Neutrophil (primary cell): Measurements from ENCODE around the gene GRXCR1.

Experiments used
- H3K27ac ChIP-seq: fragments of 200-600 bp; sonication (generic); 2 replicates; pipeline ENCODE4 v1.5.1; 2016; ENCODE audit warnings: mild to moderate bottlenecking, moderate library complexity
- H3K27me3 ChIP-seq: fragments of 200-600 bp; sonication (generic); 2 replicates; pipeline ENCODE4 v1.6.0; 2016; ENCODE audit warnings: mild to moderate bottlenecking
- H3K36me3 ChIP-seq: fragments of 200-600 bp; sonication (generic); 2 replicates; pipeline ENCODE4 v1.5.1; 2017
- H3K4me1 ChIP-seq, 2 experiments: fragments of 200-600 bp in 1 of 2; sonication (generic) in 1 of 2; 1 replicate in 1 of 2; 2 replicates in 1 of 2; pipeline versions ENCODE4 v1.5.1 to v1.6.1; 2013 to 2016; ENCODE audit warnings: low read depth in 1 of 2, low read length in 1 of 2, mild to moderate bottlenecking in 1 of 2, moderate library complexity in 1 of 2; ENCODE audit not compliant: control insufficient read depth in 1 of 2, insufficient read depth in 1 of 2
- H3K4me3 ChIP-seq, 2 experiments: fragments of 200-600 bp in 1 of 2; sonication (generic) in 1 of 2; 1 replicate in 1 of 2; 2 replicates in 1 of 2; pipeline ENCODE4 v1.5.1; 2013 to 2016; ENCODE audit warnings: low read depth in 1 of 2, low read length in 1 of 2, mild to moderate bottlenecking in 1 of 2, moderate library complexity in 1 of 2
- H3K9me3 ChIP-seq: fragments of 200-600 bp; sonication (generic); 2 replicates; pipeline ENCODE4 v1.5.1; 2016
- CTCF ChIP-seq: fragments of 200-600 bp; sonication (generic); IDR thresholded peaks from 2 replicates; pipeline ENCODE4 v1.5.1; 2016; ENCODE audit warnings: antibody characterized with exemption

The GRXCR1 gene

GRCh38 chr4:43049326-43049725 is 156.8 kb downstream of the GRXCR1 start:
- Histone ChIP-seq H3K4me3 (no peak overlapping the region), H3K27me3 (no peaks in the 10 kb centered on the region), H3K4me1 (no peaks in the 10 kb centered on the region), H3K27ac (no peak overlapping the region), H3K9me3 (no peaks in the 10 kb centered on the region), H3K36me3 (no peaks in the 10 kb centered on the region)
- no peak for TF ChIP-seq CTCF

GRCh38 chr4:43066415-43066814 is 173.9 kb downstream of the GRXCR1 start:
- Histone ChIP-seq H3K27me3 (no peaks in the 10 kb centered on the region), H3K27ac (no peak overlapping the region), H3K9me3 (no peaks in the 10 kb centered on the region), H3K4me1 (no peaks in the 10 kb centered on the region), H3K4me3 (no peak overlapping the region), H3K36me3 (no peaks in the 10 kb centered on the region)
- no peak for TF ChIP-seq CTCF

- Histone ChIP-seq H3K27ac (no peak overlapping the region), H3K27me3 (no peaks in the 10 kb centered on the region), H3K4me3 (no peak overlapping the region), H3K4me1 (no peaks in the 10 kb centered on the region), H3K36me3 (no peaks in the 10 kb centered on the region), H3K9me3 (no peaks in the 10 kb centered on the region)
- TF ChIP-seq CTCF, result no peak
Observed at GRCh38 chr4:43071069-43071468, 178.6 kb downstream of the GRXCR1 start.
